ENCODE results near the gene FNDC3B.

GRCh38 chr3:172043233-172043632, 3.9 kb downstream of the FNDC3B start:
- TF ChIP-seq NBN (IDR thresholded peaks at IDR 0.05; ENCODE audit: low read depth) (no peak), YY1 (IDR thresholded peaks at IDR 0.05; ENCODE audit: borderline replicate concordance in 1 of 3, control insufficient read depth in 1 of 3, extremely low read depth in 1 of 3, insufficient read depth in 3 of 3, insufficient read length in 1 of 3, insufficient replicate concordance in 2 of 3, low read depth in 1 of 3, low read length in 2 of 3) (no peak), CREB1 (IDR thresholded peaks at IDR 0.05) (no peak), CREB1 (CRISPR knock-in tag; IDR thresholded peaks at IDR 0.05) (no peak), NFIC (IDR thresholded peaks at IDR 0.05) (no peak), EZH2 (IDR thresholded peaks at IDR 0.05; ENCODE audit: borderline replicate concordance, low read depth, low read length) (no peak), RNF219 (CRISPR knock-in tag; IDR thresholded peaks at IDR 0.05) (no peak), SMARCC2 (IDR thresholded peaks at IDR 0.05; ENCODE audit: low read depth) (no peak), POLR2A (conservative IDR thresholded peaks at IDR 0.05) (no peak), ZBTB26 (CRISPR knock-in tag; IDR thresholded peaks at IDR 0.05) (no peak), AFF4 (CRISPR knock-in tag; IDR thresholded peaks at IDR 0.05) (no peak)
